K562 (cell line): ENCODE results near the gene CD99L2. TPM values are rescaled to one million over a fixed set of nuclear protein-coding genes. Genes with fewer than 3 reads are reported as not detected.
A peak's percentile ranks its signal among the peaks of the same experiment; 100 is the strongest.

Source experiments
- ATAC-seq: fragments of 200-7000 bp; cut with Tn5 transposase; 3 replicates; pipeline ENCODE4 v1.9.1; 2020; ENCODE audit warnings: moderate library complexity
- BruUV-seq: library from RNA; stranded (reverse); fragments of 400-500 nt; replicated peaks from 2 replicates; lab custom pipeline; 2021; lab: Mats Ljungman, UMichigan
- CTCF ChIA-PET: fragments of 300-600 bp; formaldehyde crosslinking; extraction: SDS; loops from one replicate; lab custom pipeline; 2021; ENCODE audit warnings: low intra/inter-chr PET ratio; lab: Yijun Ruan, JAX
- POLR2A ChIA-PET: fragments of 300-600, 350-650 bp; sonication (Branson Sonifier 250); formaldehyde crosslinking; extraction: SDS; loops from one replicate; lab custom pipeline; 2021; ENCODE audit warnings: antibody characterized with exemption, inconsistent platforms; lab: Yijun Ruan, JAX
- DNase-seq, 4 experiments: peaks; one replicate each; pipeline versions ENCODE4 v3.0.0 to v3.0.0-alpha.2; 2011 to 2018; ENCODE audit warnings: low spot score in 3 of 4, mixed read lengths in 3 of 4; ENCODE audit errors: extremely low read depth in 1 of 4
- FAIRE-seq: peaks from 2 replicates; lab custom pipeline; 2011; peaks lifted over from hg19 to GRCh38; lab: Jason Lieb, UNC
- H2AFZ ChIP-seq: 2 replicates; pipeline ENCODE4 v1.6.0; 2011; ENCODE audit warnings: low read depth, low read length, control low read depth, inconsistent platforms
- H3K27ac ChIP-seq: fragments of 200-600 bp; 3 replicates; pipeline ENCODE4 v1.8.0; 2011; ENCODE audit warnings: low read depth, mild to moderate bottlenecking, control low read depth, inconsistent platforms, low read length, moderate library complexity, mixed read lengths; ENCODE audit errors: extremely low read depth
- H3K27me3 ChIP-seq, 2 experiments: fragments of 300-600 bp in 1 of 2; 2 replicates in 1 of 2; 3 replicates in 1 of 2; pipeline versions ENCODE4 v1.6.0 to v1.8.0; 2011; ENCODE audit warnings: inconsistent platforms in 2 of 2, low read length in 2 of 2, mild to moderate bottlenecking in 1 of 2, mixed read lengths in 1 of 2, moderate library complexity in 1 of 2; ENCODE audit not compliant: control insufficient read depth in 2 of 2, insufficient read depth in 2 of 2
- H3K36me3 ChIP-seq: fragments of 300-600 bp; 3 replicates; pipeline ENCODE4 v1.8.0; 2011; ENCODE audit warnings: mild to moderate bottlenecking, low read length, inconsistent platforms; ENCODE audit not compliant: control insufficient read depth, insufficient read depth
- H3K4me1 ChIP-seq, 2 experiments: fragments of 200-600 bp in 1 of 2; replicated peaks in 1 of 2; 2 replicates in 1 of 2; 3 replicates in 1 of 2; pipeline versions ENCODE4 v1.5.1 to v1.8.0; 2011; ENCODE audit warnings: inconsistent platforms in 2 of 2, low read length in 2 of 2, mild to moderate bottlenecking in 1 of 2, mixed read lengths in 1 of 2, moderate library complexity in 1 of 2; ENCODE audit not compliant: control insufficient read depth in 2 of 2, insufficient read depth in 2 of 2
- H3K4me2 ChIP-seq: 2 replicates; pipeline ENCODE4 v1.6.1; 2011; ENCODE audit warnings: low read length, control low read depth, inconsistent platforms, mixed read lengths; ENCODE audit not compliant: insufficient read depth
- H3K4me3 ChIP-seq: fragments of 200-600 bp; sonication (generic), shearing (Covaris generic); 2 replicates; pipeline ENCODE4 v1.5.1; 2016; ENCODE audit warnings: control low read depth, inconsistent platforms
- H3K79me2 ChIP-seq: fragments of 200-600 bp; 3 replicates; pipeline ENCODE4 v1.8.0; 2011; ENCODE audit warnings: low read length, inconsistent platforms; ENCODE audit not compliant: control insufficient read depth, insufficient read depth
- H3K9ac ChIP-seq, 2 experiments: 2 replicates each; pipeline versions ENCODE4 v1.6.0 to v1.6.1; 2011; ENCODE audit warnings: low read depth in 2 of 2, low read length in 2 of 2, control low read depth in 1 of 2, inconsistent platforms in 1 of 2, mild to moderate bottlenecking in 1 of 2, mixed read lengths in 1 of 2; ENCODE audit not compliant: insufficient read depth in 1 of 2
- H3K9me1 ChIP-seq: one replicate; pipeline ENCODE4 v1.6.0; 2011; ENCODE audit warnings: inconsistent platforms, mild to moderate bottlenecking, low read length, moderate library complexity; ENCODE audit not compliant: control insufficient read depth, insufficient read depth
- H3K9me3 ChIP-seq: replicated peaks from 2 replicates; pipeline ENCODE4 v1.5.1; 2011; ENCODE audit warnings: low read depth, low read length, inconsistent platforms; ENCODE audit not compliant: control insufficient read depth, insufficient read depth
- H4K20me1 ChIP-seq: replicated peaks from 2 replicates; pipeline ENCODE4 v1.6.1; 2011; ENCODE audit warnings: low read length, inconsistent platforms, mixed read lengths; ENCODE audit not compliant: control insufficient read depth, insufficient read depth
- C11orf30 ChIP-seq: fragments of 450-650 bp; IDR thresholded peaks from 2 replicates; pipeline ENCODE4 v1.6.1; 2016; ENCODE audit warnings: low read depth, mild to moderate bottlenecking
- GTF2F1 ChIP-seq: IDR thresholded peaks from 2 replicates; pipeline ENCODE4 v1.6.1; 2011; ENCODE audit warnings: low read depth, low read length, improper control_type of control experiment
- MAFF ChIP-seq: IDR thresholded peaks from 2 replicates; pipeline ENCODE4 v1.6.1; 2012; ENCODE audit warnings: low read length, improper control_type of control experiment
- MAFG ChIP-seq: fragments of 450-650 bp; conservative IDR thresholded peaks from 2 replicates; pipeline ENCODE4 v1.6.1; 2016; ENCODE audit warnings: missing genetic modification characterization, missing compliant biosample characterization
- MAFK ChIP-seq: IDR thresholded peaks from 2 replicates; pipeline ENCODE4 v1.6.1; 2011; ENCODE audit warnings: low read length, improper control_type of control experiment
- PHB ChIP-seq: fragments of 250-450 bp; sonication (Bioruptor Pico); IDR thresholded peaks from 2 replicates; pipeline ENCODE4 v1.5.0; 2021
- SMC3 ChIP-seq: conservative IDR thresholded peaks from 2 replicates; pipeline ENCODE4 v1.6.1; 2011; ENCODE audit warnings: low read depth, low read length, improper control_type of control experiment; ENCODE audit not compliant: insufficient read depth
- ZBTB9 ChIP-seq: fragments of 450-650 bp; formaldehyde crosslinking; IDR thresholded peaks from 2 replicates; pipeline ENCODE4 v1.4.0; 2020; ENCODE audit warnings: mild to moderate bottlenecking, moderate library complexity
- ZNF316 ChIP-seq: fragments of 450-650 bp; IDR thresholded peaks from 2 replicates; pipeline ENCODE4 v1.6.1; 2016
- WGBS: fragments of 100-300 bp; shearing (Covaris generic); methylation state at CpG from one replicate; pipeline ENCODE4 v1.1.6; 2016; ENCODE audit warnings: low coverage, mixed read lengths; ENCODE audit not compliant: insufficient coverage; ENCODE audit errors: missing lambda C conversion rate; 5-methylcytosine and 5-hydroxymethylcytosine counted together
- in situ Hi-C: fragments of 300-500 bp; cut with MboI; formaldehyde crosslinking; loops from 4 replicates; pipeline ENCODE4 v1.15.0; 2018; ENCODE audit warnings: inconsistent platforms, mixed read lengths
- intact Hi-C: fragments of 100-400 bp; cut with micrococcal nuclease; formaldehyde crosslinking; loops from 2 replicates; pipeline ENCODE4 v1.14.2; 2022
- polyA plus RNA-seq, 8 experiments: library from polyadenylated mRNA; depleted of rRNA in 4 of 8; stranded (reverse) in 5 of 8; unstranded in 3 of 8; fragments of >200 nt; fragmentation: Nextera tagmentation in 2 of 8; fragmentation: Illumina TruSeq in 1 of 8; extraction: Ambion mirVana in 2 of 8; extraction: Trizol in 1 of 8; gene quantifications; 2 replicates each; pipeline versions ENCODE4 v1.2.1 to v1.2.3, GENCODE V29; 2011 to 2014; ENCODE audit warnings: inconsistent platforms in 1 of 8, missing spikeins in 1 of 8
- total RNA-seq, 7 experiments: library from RNA; depleted of rRNA in 6 of 7; stranded (reverse); fragments of >200 nt in 6 of 7; fragmentation: Illumina TruSeq in 2 of 7; extraction: Trizol in 2 of 7; gene quantifications; 2 replicates each; pipeline versions ENCODE4 v1.2.1 to v1.2.3, GENCODE V29; 2011 to 2021; ENCODE audit warnings: low replicate concordance in 1 of 7

CD99L2 gene
- total and polyA plus RNA-seq, 9 of the 15 experiments (the other 6 are each of a cell fraction or from before 2014, with no cell fraction given), result 0.76 to 19.0 (median 11.9) TPM

- ATAC-seq (no peak), DNase-seq (no peak), FAIRE-seq (no peak)
- Histone ChIP-seq H3K4me1 (peaks cover 14 to 25% of the 10 kb centered on the region in 2 experiments), H2AFZ (peak overlapping the region; percentile 74), H3K4me2 (no peak overlapping the region), H3K9ac (0 out of 4 replicates have a peak overlapping the region, but pooled peaks of 1 of the 2 experiments have one; percentile 8), H3K4me3 (no peak overlapping the region), H3K9me3 (no peaks in the 10 kb centered on the region), H3K9me1 (no peaks in the 10 kb centered on the region), H3K79me2 (peaks cover 9% of the 10 kb centered on the region; the same call in 2 of the 3 replicates), H3K27ac (no peak overlapping the region), H3K36me3 (no peaks in the 10 kb centered on the region), H4K20me1 (no peaks in the 10 kb centered on the region), H3K27me3 (no peaks in the 10 kb centered on the region)
- intact Hi-C loops, result no loop called here
- TF ChIP-seq SMC3 (no peak), MAFG (peak; percentile 49; the same call in 1 of the 2 replicates), PHB (CRISPR knock-in tag) (no peak), C11orf30 (peak; percentile 79), ZBTB9 (no peak), MAFF (peak; percentile 72), ZNF316 (peak; percentile 88), MAFK (peak; percentile 69), GTF2F1 (no peak)
- BruUV-seq, result no TSS peak
- 43% methylated on average over 5 of the region's 7 CpGs for WGBS
- in situ Hi-C loops, result no loop called here
- CTCF ChIA-PET, result no interaction called here
- POLR2A ChIA-PET, result no interaction called here
These were observed 4.1 kb upstream of the CD99L2 start for GRCh38 chrX:150902434-150903109.
